GM06990 (cell line): Measurements from ENCODE around the gene NLRP1.

Source experiments
- DNase-seq: peaks from one replicate; pipeline ENCODE4 v3.0.0-alpha.2; 2011; ENCODE audit not compliant: insufficient read length; ENCODE audit errors: extremely low read depth
- H3K27me3 ChIP-seq: replicated peaks from 2 replicates; pipeline ENCODE4 v1.6.0; 2011; ENCODE audit warnings: low read length; ENCODE audit not compliant: control insufficient read depth, insufficient read depth
- H3K36me3 ChIP-seq: 2 replicates; pipeline ENCODE4 v1.5.1; 2011; ENCODE audit warnings: low read length; ENCODE audit not compliant: control insufficient read depth, insufficient read depth
- H3K4me3 ChIP-seq: replicated peaks from 2 replicates; pipeline ENCODE4 v1.5.1; 2011; ENCODE audit warnings: low read depth, mild to moderate bottlenecking, control low read depth, low read length
- CTCF ChIP-seq: IDR thresholded peaks from 2 replicates; pipeline ENCODE4 v1.5.1; 2011; ENCODE audit warnings: low read length, control low read depth, mild to moderate bottlenecking, inconsistent platforms; ENCODE audit not compliant: insufficient read depth, poor library complexity, severe bottlenecking

Gene NLRP1

GRCh38 chr17:5545051-5545987 is 39.0 kb downstream of the NLRP1 start:
- no peaks in the 10 kb centered on the region for H3K27me3 ChIP-seq
- peaks cover 12% of the 10 kb centered on the region for H3K36me3 ChIP-seq
- no peak for TF ChIP-seq CTCF
- no peak for DNase-seq
- H3K4me3 ChIP-seq, result no peak overlapping the region

GRCh38 chr17:5544115-5544514 is 40.2 kb downstream of the NLRP1 start:
- TF ChIP-seq CTCF, result no peak
- Histone ChIP-seq H3K27me3 (no peaks in the 10 kb centered on the region), H3K4me3 (no peak overlapping the region), H3K36me3 (peaks cover 16% of the 10 kb centered on the region)
- no peak for DNase-seq

DNA sequence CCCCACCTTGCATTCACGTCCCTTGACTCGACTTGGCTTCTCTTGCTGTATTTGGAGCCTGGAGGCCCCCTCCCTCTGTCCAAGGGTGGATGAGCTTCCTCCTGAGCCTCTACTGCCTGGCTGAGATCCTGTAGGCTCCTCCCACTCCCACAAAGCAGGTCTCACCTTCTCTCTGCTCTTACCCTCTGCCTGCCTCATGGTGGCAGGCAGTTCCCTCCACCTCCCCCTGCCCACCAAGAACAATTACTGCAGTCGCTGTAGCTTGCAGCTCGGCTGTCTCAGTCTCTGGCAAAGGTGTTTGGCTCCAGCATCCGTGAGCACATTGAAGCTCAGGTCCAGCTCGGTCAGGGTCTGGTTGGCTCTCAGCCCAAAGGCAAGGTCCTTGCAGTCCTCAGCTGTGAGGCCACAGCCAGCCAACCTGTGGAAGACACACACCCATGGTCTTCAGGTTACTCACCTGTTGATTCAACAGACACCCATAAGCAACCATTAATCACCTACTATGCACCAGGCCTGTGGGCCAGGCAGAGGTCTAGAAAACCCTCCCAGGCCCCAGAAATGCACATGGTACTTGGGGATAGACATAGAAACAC is 42.6 kb downstream of the NLRP1 start:
- Histone ChIP-seq H3K36me3 (peaks cover 18% of the 10 kb centered on the region), H3K4me3 (no peak overlapping the region), H3K27me3 (no peaks in the 10 kb centered on the region)
- no peak for TF ChIP-seq CTCF
- no peak for DNase-seq

DNA sequence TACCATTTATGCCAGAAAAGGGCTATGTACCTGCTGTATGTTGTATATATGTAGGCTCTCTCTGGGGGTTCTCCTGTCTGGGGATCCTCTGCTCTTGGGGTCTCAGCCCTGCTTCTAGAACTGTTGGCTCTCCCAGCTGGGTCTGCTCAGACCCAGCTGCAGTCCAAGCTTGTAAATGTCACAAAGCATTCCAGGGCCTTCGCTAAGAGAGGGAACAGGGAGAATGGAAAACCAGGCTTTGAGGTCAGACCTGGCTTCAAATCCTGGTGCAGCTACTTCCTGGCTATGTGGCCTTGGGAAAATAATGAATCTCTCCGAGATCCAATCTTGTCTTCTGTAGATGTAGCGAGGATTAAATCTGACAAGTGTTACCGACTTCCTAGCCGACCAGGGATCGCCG is 44.0 kb downstream of the NLRP1 start:
- TF ChIP-seq CTCF, result no peak
- H3K36me3 ChIP-seq, result peaks cover 17% of the 10 kb centered on the region

DNA sequence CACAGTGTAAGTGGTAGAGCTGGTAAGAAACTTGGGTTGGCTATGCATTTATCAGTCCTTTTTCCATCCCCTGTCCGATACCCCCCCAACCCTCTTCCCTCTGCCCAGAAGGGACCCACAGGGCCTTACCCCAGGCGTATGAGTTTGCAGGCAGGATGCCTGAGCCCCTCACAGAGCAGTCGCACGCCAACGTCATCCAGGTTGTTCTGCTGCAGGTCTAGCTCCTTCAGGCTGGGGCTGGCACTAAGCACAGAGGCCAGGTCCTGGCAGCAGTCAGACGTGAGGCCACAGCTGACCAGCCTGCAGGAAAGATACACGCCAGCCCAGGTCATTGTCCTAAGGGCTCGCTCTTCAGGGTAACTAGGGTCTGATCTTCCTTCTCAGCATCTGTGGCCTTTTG is 45.0 kb downstream of the NLRP1 start:
- TF ChIP-seq CTCF, result no peak
- DNase-seq, result no peak
- Histone ChIP-seq H3K36me3 (peaks cover 17% of the 10 kb centered on the region), H3K4me3 (no peak overlapping the region), H3K27me3 (no peaks in the 10 kb centered on the region)

More for the DNA sequence above, 44.0 kb downstream of the NLRP1 start:
- H3K4me3 ChIP-seq, result no peak overlapping the region
- DNase-seq, result no peak
- no peaks in the 10 kb centered on the region for H3K27me3 ChIP-seq
